ENCODE data around the gene ACER3.

Gene ACER3

DNA sequence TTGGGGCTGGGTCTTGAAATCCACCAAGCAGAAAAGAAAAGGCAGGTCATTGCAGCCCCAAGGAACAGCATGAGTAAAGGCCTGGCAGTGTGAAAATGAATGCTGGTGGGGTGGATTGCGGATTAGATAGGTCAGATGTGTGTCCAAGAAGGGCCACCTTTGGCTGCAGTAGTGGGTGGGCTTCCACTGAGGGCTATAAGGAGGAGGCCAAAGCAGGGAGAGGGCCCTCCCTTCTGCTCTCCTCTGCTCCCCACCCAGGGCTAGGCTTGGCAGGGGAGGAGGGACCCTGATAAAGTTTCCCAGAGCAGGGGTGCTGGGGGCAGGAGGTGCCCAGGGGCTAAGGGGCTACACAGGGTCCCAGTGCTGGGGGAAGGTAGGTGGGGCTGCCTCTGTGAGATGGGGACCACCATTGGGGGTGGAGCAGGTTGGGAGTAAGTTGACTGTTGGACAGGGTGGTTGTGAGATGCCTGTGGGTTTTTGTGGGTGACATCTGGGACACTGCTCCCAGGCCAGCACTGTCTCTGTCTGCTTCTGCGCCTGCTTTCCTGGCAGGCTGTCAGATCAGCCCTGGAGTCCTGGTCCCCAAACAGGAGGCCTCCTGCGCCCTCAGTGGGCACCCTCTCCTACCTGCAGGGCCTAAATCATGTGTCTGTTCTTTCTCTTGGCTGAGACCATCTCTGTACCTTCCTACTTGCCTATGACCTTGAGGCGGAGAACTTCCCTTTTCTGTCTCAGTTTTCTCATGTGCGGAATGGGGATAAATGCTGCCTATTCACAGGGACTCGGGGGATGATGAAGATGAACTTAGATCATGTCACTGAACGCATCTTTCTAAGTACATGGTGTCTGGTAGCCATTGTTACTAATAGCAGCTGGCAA, 208.0 kb downstream of the ACER3 start:
- H3K4me1 ChIP-seq (ENCODE audit: control insufficient read depth, insufficient read depth, low read length): peaks cover 3% of the 10 kb centered on the region
- peaks cover 10% of the 10 kb centered on the region for H3K27me3 ChIP-seq (ENCODE audit: control insufficient read depth, insufficient read depth, low read length)
- no peaks in the 10 kb centered on the region for H3K36me3 ChIP-seq (ENCODE audit: control insufficient read depth, insufficient read depth, low read length)
- H3K4me3 ChIP-seq (ENCODE audit: low read depth, low read length): no peak overlapping the region
- H3K9ac ChIP-seq (ENCODE audit: low read depth, low read length): no peak overlapping the region
- no peaks in the 10 kb centered on the region for H3K9me3 ChIP-seq (ENCODE audit: control insufficient read depth, insufficient read depth, low read length)

DNA sequence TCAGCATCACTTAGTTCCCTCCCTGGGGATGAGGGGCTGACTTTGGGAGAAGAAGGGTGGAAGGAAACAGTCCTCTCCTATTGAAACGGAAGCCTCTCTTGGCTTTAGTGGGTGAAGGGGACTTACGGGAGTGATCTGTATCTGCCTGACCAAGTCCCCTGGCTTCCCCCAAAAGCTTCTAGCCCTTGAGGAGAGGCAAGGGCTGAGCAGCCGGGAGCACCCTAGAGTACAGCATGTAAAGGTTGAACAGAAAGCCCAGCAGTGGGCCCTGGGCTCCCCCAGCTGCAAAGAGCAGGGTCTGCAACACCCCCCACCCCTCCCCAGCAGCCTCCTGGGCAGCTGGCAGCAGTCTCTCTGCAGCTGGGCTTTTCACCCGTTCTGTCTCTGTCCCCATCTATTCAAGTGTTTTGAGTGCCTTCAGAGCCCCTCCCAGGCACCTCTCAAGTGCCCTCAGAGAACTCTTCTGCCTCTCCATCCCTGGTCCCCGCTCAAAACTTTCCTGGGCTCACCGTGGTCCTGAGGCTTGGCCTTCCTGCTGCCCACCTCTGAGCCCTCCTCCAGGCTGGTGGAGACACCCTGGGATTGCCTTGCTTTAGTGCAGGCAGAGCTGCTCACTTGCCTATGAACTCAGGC, 208.7 kb downstream of the ACER3 start:
- no peak overlapping the region for H3K9ac ChIP-seq (ENCODE audit: low read depth, low read length)
- H3K9me3 ChIP-seq (ENCODE audit: control insufficient read depth, insufficient read depth, low read length): no peaks in the 10 kb centered on the region
- peaks cover 3% of the 10 kb centered on the region for H3K4me1 ChIP-seq (ENCODE audit: control insufficient read depth, insufficient read depth, low read length)
- peaks cover 10% of the 10 kb centered on the region for H3K27me3 ChIP-seq (ENCODE audit: control insufficient read depth, insufficient read depth, low read length)
- no peak overlapping the region for H3K4me3 ChIP-seq (ENCODE audit: low read depth, low read length)
- no peaks in the 10 kb centered on the region for H3K36me3 ChIP-seq (ENCODE audit: control insufficient read depth, insufficient read depth, low read length)

DNA sequence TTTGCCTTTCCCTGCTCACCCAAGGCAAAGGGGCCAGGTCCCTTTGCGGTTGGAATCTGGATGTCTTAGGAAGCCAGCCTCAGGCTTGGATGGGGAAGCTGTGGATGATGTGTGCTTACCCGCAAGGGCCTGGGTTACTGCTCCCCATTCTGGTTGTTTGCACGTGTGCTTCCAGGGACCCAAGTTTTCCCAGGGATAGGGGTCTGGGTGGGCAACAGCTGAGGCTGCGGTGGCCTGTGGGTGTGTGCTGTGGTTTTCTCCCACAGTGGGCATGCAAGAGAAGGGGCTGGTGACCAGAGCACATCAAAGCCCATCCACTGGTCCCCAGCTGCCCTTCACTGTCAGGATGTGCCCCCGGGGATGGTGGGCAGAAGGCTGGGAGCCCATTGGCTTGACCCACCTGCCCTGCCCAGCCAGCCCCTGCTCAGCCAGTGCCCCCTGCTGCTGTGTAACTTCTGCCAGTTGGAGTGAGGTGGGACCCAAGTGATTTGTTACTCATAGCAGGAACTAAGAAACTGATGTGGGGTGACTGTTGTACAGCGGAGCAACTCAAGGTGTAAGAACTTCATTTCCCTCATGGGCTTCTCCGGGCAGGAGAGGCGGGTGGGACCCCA, 209.4 kb downstream of the ACER3 start:
- no peak overlapping the region for H3K9ac ChIP-seq (ENCODE audit: low read depth, low read length)

DNA sequence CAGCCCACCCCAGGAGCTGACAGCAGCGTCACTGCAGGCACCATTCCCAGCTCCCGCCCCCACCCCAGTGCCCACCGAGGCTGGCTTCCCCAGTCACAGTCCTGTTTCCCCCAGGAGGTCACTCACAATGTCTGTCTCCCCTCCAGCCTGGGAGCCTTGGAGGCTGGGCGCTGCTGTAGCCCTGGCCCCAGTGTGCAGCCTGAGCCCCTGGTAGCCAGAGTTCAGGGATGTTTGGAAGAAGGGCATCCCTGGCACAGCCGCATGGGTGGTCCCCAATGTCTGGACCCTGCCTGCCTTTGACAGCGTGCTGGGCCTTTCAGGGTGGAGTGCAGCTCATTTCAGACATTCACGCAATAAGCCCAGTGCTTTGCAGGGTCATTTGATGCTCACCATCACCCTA, 210.4 kb downstream of the ACER3 start:
- Histone ChIP-seq H3K9me3 (ENCODE audit: control insufficient read depth, insufficient read depth, low read length) (no peaks in the 10 kb centered on the region), H3K4me3 (ENCODE audit: low read depth, low read length) (no peak overlapping the region), H3K27me3 (ENCODE audit: control insufficient read depth, insufficient read depth, low read length) (no peaks in the 10 kb centered on the region), H3K4me1 (ENCODE audit: control insufficient read depth, insufficient read depth, low read length) (no peaks in the 10 kb centered on the region), H3K36me3 (ENCODE audit: control insufficient read depth, insufficient read depth, low read length) (no peaks in the 10 kb centered on the region), H3K9ac (ENCODE audit: low read depth, low read length) (no peak overlapping the region)

More for the DNA sequence above, 209.4 kb downstream of the ACER3 start:
- Histone ChIP-seq H3K27me3 (ENCODE audit: control insufficient read depth, insufficient read depth, low read length) (peaks cover 6% of the 10 kb centered on the region), H3K4me1 (ENCODE audit: control insufficient read depth, insufficient read depth, low read length) (peaks cover 3% of the 10 kb centered on the region), H3K9me3 (ENCODE audit: control insufficient read depth, insufficient read depth, low read length) (no peaks in the 10 kb centered on the region), H3K4me3 (ENCODE audit: low read depth, low read length) (no peak overlapping the region), H3K36me3 (ENCODE audit: control insufficient read depth, insufficient read depth, low read length) (no peaks in the 10 kb centered on the region)

DNA sequence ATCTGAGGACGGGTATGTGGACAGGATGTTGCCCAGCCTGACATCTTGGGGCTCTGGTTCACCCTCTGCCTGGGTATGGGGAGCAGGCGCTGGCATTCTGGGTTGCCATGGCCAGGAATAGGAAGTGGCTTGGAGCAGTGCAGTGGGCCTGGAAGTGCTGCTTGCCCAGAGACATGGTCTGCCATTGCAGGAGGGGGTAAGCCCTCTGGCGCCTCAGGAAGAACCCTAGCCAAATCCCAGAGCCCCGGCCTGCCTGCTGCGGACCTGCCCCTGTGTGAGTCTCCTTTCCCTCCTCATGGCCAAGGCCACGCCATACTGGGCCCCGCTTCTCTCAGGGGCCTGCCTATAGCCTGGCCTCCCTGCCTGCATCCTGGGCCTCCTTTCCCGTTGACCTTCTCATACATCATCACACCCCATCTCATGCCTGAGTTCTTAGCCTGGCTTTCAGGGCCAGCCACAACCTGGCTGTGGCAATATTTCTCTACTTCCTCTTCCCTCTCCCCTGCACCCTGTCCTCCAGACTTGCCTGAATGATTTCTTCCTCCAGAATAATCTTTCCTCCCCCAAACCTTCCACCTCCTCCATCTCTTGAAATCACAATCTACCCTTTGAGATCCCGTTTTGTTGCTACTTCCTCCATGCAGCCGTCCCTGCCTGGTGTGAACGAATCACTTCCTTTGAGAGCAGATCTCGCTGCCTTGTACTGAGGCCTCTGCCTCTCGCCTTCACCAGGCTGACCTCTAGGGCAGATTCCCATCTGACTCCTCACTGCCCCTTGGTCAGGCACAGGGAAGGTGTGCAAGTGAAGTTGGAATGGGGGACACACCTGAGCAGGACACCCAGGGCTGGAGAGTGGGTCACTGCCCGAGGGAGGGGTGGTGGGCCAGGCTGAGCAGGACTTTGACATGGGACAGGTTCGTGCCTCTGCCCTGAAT, 211.2 kb downstream of the ACER3 start:
- Histone ChIP-seq H3K4me3 (ENCODE audit: low read depth, low read length) (no peak overlapping the region), H3K9ac (ENCODE audit: low read depth, low read length) (no peak overlapping the region), H3K27me3 (ENCODE audit: control insufficient read depth, insufficient read depth, low read length) (no peaks in the 10 kb centered on the region), H3K4me1 (ENCODE audit: control insufficient read depth, insufficient read depth, low read length) (no peaks in the 10 kb centered on the region), H3K9me3 (ENCODE audit: control insufficient read depth, insufficient read depth, low read length) (no peaks in the 10 kb centered on the region), H3K36me3 (ENCODE audit: control insufficient read depth, insufficient read depth, low read length) (no peaks in the 10 kb centered on the region)

DNA sequence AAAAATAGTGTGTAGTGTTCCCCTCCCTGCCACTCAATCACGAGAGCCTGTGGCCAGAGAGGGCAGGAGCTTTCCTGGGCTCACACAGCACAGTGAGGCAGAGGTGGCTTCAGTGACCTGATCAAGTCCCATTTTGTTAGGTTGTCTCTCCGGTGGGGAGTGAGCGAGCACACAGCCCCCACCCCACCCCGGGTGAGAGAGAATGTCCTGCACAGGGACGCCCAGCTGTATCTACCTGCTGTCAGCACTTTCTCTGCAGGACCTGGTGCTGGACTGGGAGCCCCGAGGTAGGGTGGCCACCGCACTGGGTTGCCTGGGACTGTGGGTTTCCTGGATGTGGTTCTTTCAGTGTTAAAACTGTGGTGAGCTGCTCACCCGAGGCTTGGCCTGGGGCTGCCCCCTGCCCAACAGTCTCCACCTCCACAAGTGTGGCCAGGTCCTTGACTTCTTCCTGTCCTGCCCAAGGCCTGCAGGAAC, 212.2 kb downstream of the ACER3 start:
- H3K36me3 ChIP-seq (ENCODE audit: control insufficient read depth, insufficient read depth, low read length): no peaks in the 10 kb centered on the region
- no peaks in the 10 kb centered on the region for H3K4me1 ChIP-seq (ENCODE audit: control insufficient read depth, insufficient read depth, low read length)
- H3K9me3 ChIP-seq (ENCODE audit: control insufficient read depth, insufficient read depth, low read length): no peaks in the 10 kb centered on the region
- no peaks in the 10 kb centered on the region for H3K27me3 ChIP-seq (ENCODE audit: control insufficient read depth, insufficient read depth, low read length)
- no peak overlapping the region for H3K4me3 ChIP-seq (ENCODE audit: low read depth, low read length)
- H3K9ac ChIP-seq (ENCODE audit: low read depth, low read length): no peak overlapping the region

DNA sequence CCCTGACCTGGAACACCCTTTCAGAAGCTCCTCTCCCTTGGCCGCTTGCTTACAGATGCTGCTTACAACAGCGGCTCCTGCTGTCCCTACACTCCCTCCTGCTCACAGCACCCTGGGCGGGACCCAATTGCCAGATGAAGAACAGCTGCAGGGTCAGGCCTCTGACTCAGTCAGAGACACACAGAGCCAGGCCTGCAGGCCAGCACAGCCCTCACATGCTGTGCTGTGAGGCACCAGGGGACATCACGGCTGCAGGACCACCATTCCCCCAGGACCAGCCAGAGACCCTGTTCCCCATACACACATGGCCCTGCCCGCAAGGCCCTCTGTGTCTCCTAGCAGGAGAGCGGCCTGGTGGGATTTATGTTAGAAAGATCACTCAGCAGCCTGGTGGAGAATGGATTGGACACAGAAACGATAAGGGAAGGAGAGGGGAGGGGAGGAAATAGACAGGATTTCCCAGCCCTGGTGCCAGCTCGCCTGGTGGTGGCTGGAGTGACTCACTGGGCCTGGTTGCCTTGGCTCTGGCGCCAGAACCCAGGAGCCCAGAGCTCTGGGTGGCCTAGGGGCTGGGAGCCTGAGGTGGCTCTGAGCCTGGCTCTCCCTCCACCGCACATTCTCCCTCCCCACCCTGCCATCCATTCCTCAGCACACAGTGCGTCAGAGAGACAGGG, 212.7 kb downstream of the ACER3 start:
- no peaks in the 10 kb centered on the region for H3K9me3 ChIP-seq (ENCODE audit: control insufficient read depth, insufficient read depth, low read length)
- H3K4me1 ChIP-seq (ENCODE audit: control insufficient read depth, insufficient read depth, low read length): no peaks in the 10 kb centered on the region
- no peak overlapping the region for H3K9ac ChIP-seq (ENCODE audit: low read depth, low read length)
- H3K27me3 ChIP-seq (ENCODE audit: control insufficient read depth, insufficient read depth, low read length): no peaks in the 10 kb centered on the region
- no peak overlapping the region for H3K4me3 ChIP-seq (ENCODE audit: low read depth, low read length)
- no peaks in the 10 kb centered on the region for H3K36me3 ChIP-seq (ENCODE audit: control insufficient read depth, insufficient read depth, low read length)

DNA sequence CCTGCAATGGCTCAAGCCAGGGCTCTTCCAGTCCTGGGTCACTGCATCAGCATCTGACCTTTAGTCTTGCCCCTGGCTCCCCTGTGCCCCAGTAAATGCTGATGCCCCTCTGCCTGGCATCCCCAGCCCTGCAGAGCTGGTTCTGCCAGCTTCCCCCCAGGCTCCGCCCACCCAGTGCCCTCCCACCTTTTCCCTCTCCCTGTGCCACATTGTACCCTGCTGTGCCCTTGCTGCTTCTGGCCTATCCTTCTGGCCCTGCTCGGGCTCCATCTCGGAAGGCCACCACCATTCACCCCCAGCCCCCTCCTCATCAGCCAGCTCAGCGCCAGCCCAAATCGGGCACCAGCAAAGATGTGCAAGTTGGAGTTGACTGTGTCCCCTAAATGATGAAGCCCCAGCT, 213.5 kb downstream of the ACER3 start:
- Histone ChIP-seq H3K4me1 (ENCODE audit: control insufficient read depth, insufficient read depth, low read length) (no peaks in the 10 kb centered on the region), H3K4me3 (ENCODE audit: low read depth, low read length) (no peak overlapping the region), H3K27me3 (ENCODE audit: control insufficient read depth, insufficient read depth, low read length) (no peaks in the 10 kb centered on the region), H3K9me3 (ENCODE audit: control insufficient read depth, insufficient read depth, low read length) (no peaks in the 10 kb centered on the region), H3K36me3 (ENCODE audit: control insufficient read depth, insufficient read depth, low read length) (no peaks in the 10 kb centered on the region), H3K9ac (ENCODE audit: low read depth, low read length) (no peak overlapping the region)

DNA sequence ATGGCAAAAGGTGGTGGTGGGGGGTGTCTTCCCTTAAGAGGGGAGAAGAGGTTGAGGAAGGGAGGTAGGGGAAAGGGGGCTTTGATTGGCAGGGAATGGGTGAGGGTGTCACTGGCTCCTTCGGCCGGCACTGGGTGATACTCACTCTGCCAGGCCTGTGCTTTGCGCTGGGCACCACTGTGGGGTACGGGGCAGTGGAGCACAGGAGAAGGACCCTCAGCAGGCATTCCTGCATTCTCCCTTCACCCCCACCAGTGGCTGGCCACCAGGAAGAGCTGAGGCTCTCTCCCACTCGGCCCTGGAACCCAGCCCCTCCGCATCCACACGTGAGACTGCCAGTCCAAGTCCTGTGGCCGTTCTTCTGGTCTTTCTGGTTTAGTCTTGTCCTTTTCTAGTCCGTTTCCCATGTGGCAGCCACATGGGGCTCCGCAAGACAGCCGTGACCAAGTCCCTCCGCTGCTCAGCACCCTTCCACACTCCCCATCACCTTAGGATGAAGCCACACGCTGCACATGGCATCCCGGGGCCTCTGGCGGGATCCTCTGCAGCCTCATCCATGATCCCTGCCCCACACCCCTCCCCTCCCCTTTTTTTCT, 214.0 kb downstream of the ACER3 start:
- Histone ChIP-seq H3K27me3 (ENCODE audit: control insufficient read depth, insufficient read depth, low read length) (no peaks in the 10 kb centered on the region), H3K9ac (ENCODE audit: low read depth, low read length) (no peak overlapping the region), H3K4me1 (ENCODE audit: control insufficient read depth, insufficient read depth, low read length) (no peaks in the 10 kb centered on the region), H3K4me3 (ENCODE audit: low read depth, low read length) (no peak overlapping the region), H3K9me3 (ENCODE audit: control insufficient read depth, insufficient read depth, low read length) (no peaks in the 10 kb centered on the region), H3K36me3 (ENCODE audit: control insufficient read depth, insufficient read depth, low read length) (no peaks in the 10 kb centered on the region)

DNA sequence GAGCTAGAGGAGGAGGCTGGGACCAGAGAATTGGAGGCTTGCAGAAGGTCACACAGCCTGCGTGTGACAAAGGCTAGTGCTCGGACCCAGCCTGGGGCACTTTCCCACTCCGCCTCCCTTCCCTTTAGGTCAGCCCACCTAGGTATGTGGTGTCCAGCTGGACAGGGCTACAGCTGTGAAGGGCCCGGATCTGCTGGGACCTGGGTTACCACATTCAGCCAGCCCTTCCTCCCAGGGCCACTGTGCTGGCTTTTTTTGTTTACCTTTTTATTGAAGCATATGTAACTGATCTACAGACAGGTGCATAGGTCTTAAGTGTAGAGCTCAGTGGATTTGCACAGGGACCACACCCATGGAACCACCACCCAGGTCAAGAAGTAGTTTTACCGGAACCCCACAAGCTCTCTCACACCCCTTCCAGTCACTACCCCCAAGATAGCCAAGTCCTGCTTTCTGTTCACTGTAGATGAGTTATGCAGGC, 214.7 kb downstream of the ACER3 start:
- Histone ChIP-seq H3K4me3 (ENCODE audit: low read depth, low read length) (no peak overlapping the region), H3K9ac (ENCODE audit: low read depth, low read length) (no peak overlapping the region), H3K36me3 (ENCODE audit: control insufficient read depth, insufficient read depth, low read length) (no peaks in the 10 kb centered on the region), H3K27me3 (ENCODE audit: control insufficient read depth, insufficient read depth, low read length) (no peaks in the 10 kb centered on the region), H3K4me1 (ENCODE audit: control insufficient read depth, insufficient read depth, low read length) (no peaks in the 10 kb centered on the region), H3K9me3 (ENCODE audit: control insufficient read depth, insufficient read depth, low read length) (no peaks in the 10 kb centered on the region)
